Panc1 (cell line): ENCODE results near the gene NDUFS4. TPM values are rescaled to one million over a fixed set of nuclear protein-coding genes. Genes with fewer than 3 reads are reported as not detected.

Experiments used
- ATAC-seq: fragments of 200-7000 bp; cut with Tn5 transposase; 2 replicates; pipeline ENCODE4 v1.9.1; 2020; ENCODE audit warnings: mild to moderate bottlenecking, moderate library complexity
- BruUV-seq: library from RNA; stranded (reverse); fragments of 400-500 nt; replicated peaks from 2 replicates; lab custom pipeline; 2021; lab: Mats Ljungman, UMichigan
- CTCF ChIA-PET: fragments of 300-600 bp; sonication (Branson Sonifier 250); formaldehyde crosslinking; loops from one replicate; lab custom pipeline; 2022; ENCODE audit warnings: antibody characterized with exemption; lab: Charles Lee
- POLR2A ChIA-PET: fragments of 300-600 bp; sonication (Branson Sonifier 250); formaldehyde crosslinking; loops from one replicate; lab custom pipeline; 2022; ENCODE audit warnings: antibody characterized with exemption; lab: Charles Lee
- DNase-seq: peaks from one replicate; pipeline ENCODE4 v3.0.0-alpha.2; 2010; ENCODE audit warnings: low read depth, low spot score
- H3K27ac ChIP-seq: 2 replicates; pipeline ENCODE4 v1.5.1; 2011; ENCODE audit warnings: mild to moderate bottlenecking, low read length, inconsistent platforms
- H3K27me3 ChIP-seq: fragments of 200-500 bp; sonication (Bioruptor generic); 2 replicates; pipeline ENCODE4 v1.6.0; 2014; ENCODE audit warnings: low read length, inconsistent platforms; ENCODE audit not compliant: control insufficient read depth, insufficient read depth
- H3K36me3 ChIP-seq: fragments of 200-500 bp; sonication (Bioruptor generic); 2 replicates; pipeline ENCODE4 v1.5.1; 2014; ENCODE audit warnings: inconsistent platforms, mild to moderate bottlenecking, low read length, moderate library complexity; ENCODE audit not compliant: control insufficient read depth, insufficient read depth
- H3K4me1 ChIP-seq: 2 replicates; pipeline ENCODE4 v1.5.1; 2011; ENCODE audit warnings: inconsistent platforms, mild to moderate bottlenecking, low read length, moderate library complexity; ENCODE audit not compliant: control insufficient read depth, insufficient read depth
- H3K4me3 ChIP-seq, 2 experiments: 2 replicates each; pipeline ENCODE4 v1.5.1; 2011 to 2012; ENCODE audit warnings: low read depth in 2 of 2, low read length in 2 of 2, mild to moderate bottlenecking in 2 of 2, inconsistent platforms in 1 of 2, moderate library complexity in 1 of 2
- H3K9me3 ChIP-seq: fragments of 200-500 bp; sonication (Bioruptor generic); 2 replicates; pipeline ENCODE4 v1.5.1; 2014; ENCODE audit warnings: low read depth, mild to moderate bottlenecking, inconsistent platforms, low read length, moderate library complexity; ENCODE audit not compliant: control insufficient read depth, insufficient read depth
- POLR2AphosphoS5 ChIP-seq: IDR thresholded peaks from 2 replicates; pipeline ENCODE4 v1.6.1; 2012; ENCODE audit warnings: mild to moderate bottlenecking, low read depth, low read length, moderate library complexity
- REST ChIP-seq, 2 experiments: IDR thresholded peaks; 2 replicates each; pipeline ENCODE4 v1.6.1; 2011 to 2012; ENCODE audit warnings: low read depth in 2 of 2, control low read depth in 1 of 2, low read length in 1 of 2, mild to moderate bottlenecking in 1 of 2, moderate library complexity in 1 of 2; ENCODE audit not compliant: insufficient read depth in 1 of 2
- SIN3A ChIP-seq: IDR thresholded peaks from 2 replicates; pipeline ENCODE4 v1.6.1; 2012; ENCODE audit warnings: low read depth, mild to moderate bottlenecking, low read length, moderate library complexity, borderline replicate concordance; ENCODE audit not compliant: insufficient read depth
- TCF7L2 ChIP-seq: IDR thresholded peaks from 2 replicates; pipeline ENCODE4 v1.6.1; 2011; ENCODE audit warnings: mild to moderate bottlenecking, low read depth, low read length, inconsistent platforms
- in situ Hi-C: cut with HindIII; loops from 2 replicates; pipeline ENCODE4 v1.10.0; 2016; ENCODE audit warnings: low sequenced_read_pairs, low pct_unique_long_range_greater_than_20kb
- intact Hi-C: fragments of 100-400 bp; cut with micrococcal nuclease; formaldehyde crosslinking; loops from one replicate; pipeline ENCODE4 v1.10.0; 2022; ENCODE audit not compliant: unreplicated experiment
- total RNA-seq: library from RNA; stranded (reverse); gene quantifications from one replicate; pipeline ENCODE4 v1.2.1, GENCODE V29; 2021; ENCODE audit not compliant: unreplicated experiment
- TF ChIP-seq, protein P1 (sequence below): fragments of 450-650 bp; IDR thresholded peaks from 2 replicates; pipeline ENCODE4 v1.5.1; 2017; ENCODE audit warnings: mild to moderate bottlenecking

The NDUFS4 gene
- total RNA-seq, 1 experiment from 2014 or later, result 86.2 TPM

DNA sequence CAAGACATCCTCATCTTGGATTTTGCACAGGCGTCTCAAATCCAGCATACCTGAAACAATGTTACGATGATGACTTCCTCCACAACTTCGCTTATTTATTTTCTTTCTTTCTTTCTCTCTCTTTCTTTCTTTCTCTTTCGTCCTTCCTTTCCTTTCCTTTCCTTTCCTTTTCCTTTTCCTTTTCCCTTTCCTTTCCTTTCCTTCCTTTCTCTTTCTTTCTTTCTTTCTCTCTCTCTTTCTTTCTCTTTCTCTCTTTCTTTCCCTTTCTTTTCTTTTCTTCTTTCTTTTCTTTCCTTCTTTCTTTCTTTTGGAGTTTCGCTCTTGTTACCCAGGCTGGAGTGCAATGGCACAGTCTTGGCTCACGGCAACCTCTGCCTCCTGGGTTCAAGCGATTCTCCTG is 20.1 kb downstream of the NDUFS4 start:
- in situ Hi-C loops, result no loop called here

GRCh38 chr5:53582225-53582624 is 21.8 kb downstream of the NDUFS4 start:
- no peaks in the 10 kb centered on the region for H3K36me3 ChIP-seq
- ChIA-PET POLR2A (no interaction called here), CTCF (no interaction called here)
- in situ Hi-C loops (no loop called here), intact Hi-C loops (no loop called here)
- H3K4me1 ChIP-seq, result no peaks in the 10 kb centered on the region
- H3K27ac ChIP-seq, result no peak overlapping the region
- H3K9me3 ChIP-seq, result no peaks in the 10 kb centered on the region
- TF ChIP-seq POLR2AphosphoS5 (no peak), REST (IDR thresholded peaks at IDR 0.05; ENCODE audit: insufficient read depth in 1 of 2, low read depth in 2 of 2, low read length in 1 of 2) (no peak), SIN3A (no peak), TCF7L2 (no peak)
- TF ChIP-seq, protein P1, sequence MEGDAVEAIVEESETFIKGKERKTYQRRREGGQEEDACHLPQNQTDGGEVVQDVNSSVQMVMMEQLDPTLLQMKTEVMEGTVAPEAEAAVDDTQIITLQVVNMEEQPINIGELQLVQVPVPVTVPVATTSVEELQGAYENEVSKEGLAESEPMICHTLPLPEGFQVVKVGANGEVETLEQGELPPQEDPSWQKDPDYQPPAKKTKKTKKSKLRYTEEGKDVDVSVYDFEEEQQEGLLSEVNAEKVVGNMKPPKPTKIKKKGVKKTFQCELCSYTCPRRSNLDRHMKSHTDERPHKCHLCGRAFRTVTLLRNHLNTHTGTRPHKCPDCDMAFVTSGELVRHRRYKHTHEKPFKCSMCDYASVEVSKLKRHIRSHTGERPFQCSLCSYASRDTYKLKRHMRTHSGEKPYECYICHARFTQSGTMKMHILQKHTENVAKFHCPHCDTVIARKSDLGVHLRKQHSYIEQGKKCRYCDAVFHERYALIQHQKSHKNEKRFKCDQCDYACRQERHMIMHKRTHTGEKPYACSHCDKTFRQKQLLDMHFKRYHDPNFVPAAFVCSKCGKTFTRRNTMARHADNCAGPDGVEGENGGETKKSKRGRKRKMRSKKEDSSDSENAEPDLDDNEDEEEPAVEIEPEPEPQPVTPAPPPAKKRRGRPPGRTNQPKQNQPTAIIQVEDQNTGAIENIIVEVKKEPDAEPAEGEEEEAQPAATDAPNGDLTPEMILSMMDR, result no peak
- no peak for DNase-seq
- no peak for ATAC-seq
- H3K4me3 ChIP-seq, result no peak overlapping the region
- H3K27me3 ChIP-seq, result no peaks in the 10 kb centered on the region
- BruUV-seq, result no TSS peak

More for the DNA sequence above, 20.1 kb downstream of the NDUFS4 start:
- intact Hi-C loops, result no loop called here
- H3K4me1 ChIP-seq, result no peaks in the 10 kb centered on the region
- H3K27me3 ChIP-seq, result no peaks in the 10 kb centered on the region
- TF ChIP-seq, protein P1, result no peak
- TF ChIP-seq REST (IDR thresholded peaks at IDR 0.05; ENCODE audit: insufficient read depth in 1 of 2, low read depth in 2 of 2, low read length in 1 of 2), result no peak
- no peak for TF ChIP-seq SIN3A
- no peak for TF ChIP-seq TCF7L2
- no peak for TF ChIP-seq POLR2AphosphoS5
- H3K4me3 ChIP-seq, result no peak overlapping the region
- DNase-seq, result no peak
- ChIA-PET POLR2A (no interaction called here), CTCF (no interaction called here)
- no peak for ATAC-seq
- BruUV-seq, result no TSS peak
- no peak overlapping the region for H3K27ac ChIP-seq
- H3K9me3 ChIP-seq, result no peaks in the 10 kb centered on the region
- H3K36me3 ChIP-seq, result no peaks in the 10 kb centered on the region
